K562 (cell line): ENCODE data around the gene GPSM3. TPM values are rescaled to one million over a fixed set of nuclear protein-coding genes. Genes with fewer than 3 reads are reported as not detected.
A peak's percentile ranks its signal among the peaks of the same experiment; 100 is the strongest.

ENCODE experiments used
- ARHGAP35 ChIP-seq: fragments of 450-650 bp; IDR thresholded peaks from 2 replicates; pipeline ENCODE4 v1.6.1; 2018; ENCODE audit not compliant: partially characterized antibody
- ASH1L ChIP-seq: fragments of 450-650 bp; IDR thresholded peaks from 2 replicates; pipeline ENCODE4 v1.6.1; 2018; ENCODE audit warnings: borderline replicate concordance, mild to moderate bottlenecking, low read depth; ENCODE audit not compliant: partially characterized antibody
- BRCA1 ChIP-seq, 2 experiments: fragments of 450-650 bp in 1 of 2; sonication (generic) in 1 of 2; formaldehyde crosslinking in 1 of 2; IDR thresholded peaks; 2 replicates each; pipeline versions ENCODE4 v1.5.0 to v1.6.1; 2017 to 2020; ENCODE audit warnings: mild to moderate bottlenecking in 1 of 2, missing genetic modification reagents in 1 of 2
- ELF1 ChIP-seq: fragments of 200-800 bp; sonication (Bioruptor generic); IDR thresholded peaks from 2 replicates; pipeline ENCODE4 v1.6.1; 2016; ENCODE audit warnings: missing genetic modification characterization, missing compliant biosample characterization
- EP400 ChIP-seq: fragments of 450-650 bp; IDR thresholded peaks from 2 replicates; pipeline ENCODE4 v1.6.1; 2017; ENCODE audit warnings: antibody characterized with exemption, mild to moderate bottlenecking, moderate library complexity
- HDAC3 ChIP-seq: fragments of 450-650 bp; IDR thresholded peaks from 2 replicates; pipeline ENCODE4 v1.6.1; 2018; ENCODE audit warnings: borderline replicate concordance, mild to moderate bottlenecking, moderate library complexity; ENCODE audit not compliant: partially characterized antibody
- PHF8 ChIP-seq: fragments of 200-600 bp; sonication (generic); IDR thresholded peaks from 2 replicates; pipeline ENCODE4 v1.6.1; 2012; ENCODE audit warnings: mixed run types, mild to moderate bottlenecking, inconsistent platforms, low read length, moderate library complexity, borderline replicate concordance
- PHTF2 ChIP-seq: fragments of 250-450 bp; sonication (Bioruptor Pico); IDR thresholded peaks from 2 replicates; pipeline ENCODE4 v1.5.0; 2021; ENCODE audit warnings: mild to moderate bottlenecking
- SPI1 ChIP-seq: IDR thresholded peaks from 2 replicates; pipeline ENCODE4 v1.6.1; 2011; ENCODE audit warnings: low read depth, low read length, control low read depth, borderline replicate concordance
- TFE3 ChIP-seq: fragments of 450-650 bp; formaldehyde crosslinking; IDR thresholded peaks from 2 replicates; pipeline ENCODE4 v1.4.0; 2020; ENCODE audit warnings: mild to moderate bottlenecking, mixed read lengths
- YY1 ChIP-seq, 3 experiments: IDR thresholded peaks; 2 replicates each; pipeline ENCODE4 v1.6.1; 2011; ENCODE audit warnings: low read length in 2 of 3, mild to moderate bottlenecking in 2 of 3, moderate library complexity in 2 of 3, borderline replicate concordance in 1 of 3, control low read depth in 1 of 3, low read depth in 1 of 3; ENCODE audit not compliant: insufficient read depth in 3 of 3, insufficient replicate concordance in 2 of 3, control insufficient read depth in 1 of 3, insufficient read length in 1 of 3; ENCODE audit errors: extremely low read depth in 1 of 3
- ZNF239 ChIP-seq: fragments of 250-450 bp; sonication (Bioruptor Pico); IDR thresholded peaks from 2 replicates; pipeline ENCODE4 v1.4.0; 2020; ENCODE audit warnings: mild to moderate bottlenecking
- ZNF263 ChIP-seq: sonication (generic); formaldehyde crosslinking; IDR thresholded peaks from 2 replicates; pipeline ENCODE4 v1.8.0; 2022; ENCODE audit warnings: mild to moderate bottlenecking, missing genetic modification reagents, borderline replicate concordance
- ZNF282 ChIP-seq: sonication (generic); formaldehyde crosslinking; IDR thresholded peaks from 2 replicates; pipeline ENCODE4 v1.8.1; 2023; ENCODE audit warnings: missing genetic modification reagents
- ZNF347 ChIP-seq: fragments of 450-650 bp; formaldehyde crosslinking; IDR thresholded peaks from 2 replicates; pipeline ENCODE4 v1.4.0; 2020; ENCODE audit warnings: low read depth, mild to moderate bottlenecking, moderate library complexity
- ZNF589 ChIP-seq: fragments of 200-800 bp; sonication (Bioruptor generic); IDR thresholded peaks from 2 replicates; pipeline ENCODE4 v1.6.1; 2016; ENCODE audit warnings: low read depth, missing genetic modification characterization, missing compliant biosample characterization
- ZNF699 ChIP-seq: fragments of 250-450 bp; sonication (Bioruptor Pico); IDR thresholded peaks from 2 replicates; pipeline ENCODE4 v1.8.0; 2021; ENCODE audit warnings: mild to moderate bottlenecking, moderate library complexity; ENCODE audit not compliant: insufficient replicate concordance
- ZNF77 ChIP-seq: fragments of 250-450 bp; sonication (Bioruptor Pico); IDR thresholded peaks from 2 replicates; pipeline ENCODE4 v1.5.0; 2020
- polyA plus RNA-seq, 8 experiments: library from polyadenylated mRNA; depleted of rRNA in 4 of 8; stranded (reverse) in 5 of 8; unstranded in 3 of 8; fragments of >200 nt; fragmentation: Nextera tagmentation in 2 of 8; fragmentation: Illumina TruSeq in 1 of 8; extraction: Ambion mirVana in 2 of 8; extraction: Trizol in 1 of 8; gene quantifications; 2 replicates each; pipeline versions ENCODE4 v1.2.1 to v1.2.3, GENCODE V29; 2011 to 2014; ENCODE audit warnings: inconsistent platforms in 1 of 8, missing spikeins in 1 of 8
- total RNA-seq, 7 experiments: library from RNA; depleted of rRNA in 6 of 7; stranded (reverse); fragments of >200 nt in 6 of 7; fragmentation: Illumina TruSeq in 2 of 7; extraction: Trizol in 2 of 7; gene quantifications; 2 replicates each; pipeline versions ENCODE4 v1.2.1 to v1.2.3, GENCODE V29; 2011 to 2021; ENCODE audit warnings: low replicate concordance in 1 of 7
- TF ChIP-seq, protein P1 (sequence below): fragments of 450-650 bp; IDR thresholded peaks from 2 replicates; pipeline ENCODE4 v1.6.1; 2018; ENCODE audit warnings: mild to moderate bottlenecking, low read depth; ENCODE audit not compliant: partially characterized antibody
- TF ChIP-seq, protein P2 (sequence below): fragments of 250-450 bp; sonication (Bioruptor Pico); IDR thresholded peaks from 2 replicates; pipeline ENCODE4 v1.6.1; 2021; ENCODE audit warnings: mild to moderate bottlenecking
- TF ChIP-seq, protein P3 (sequence below): sonication (generic); formaldehyde crosslinking; IDR thresholded peaks from 2 replicates; pipeline ENCODE4 v1.8.0; 2022; ENCODE audit warnings: mild to moderate bottlenecking, low read depth, missing genetic modification reagents

GPSM3 gene
- total and polyA plus RNA-seq, 9 of the 15 experiments (the other 6 are each of a cell fraction or from before 2014, with no cell fraction given): 5.3 to 42.6 (median 24.4) TPM

DNA sequence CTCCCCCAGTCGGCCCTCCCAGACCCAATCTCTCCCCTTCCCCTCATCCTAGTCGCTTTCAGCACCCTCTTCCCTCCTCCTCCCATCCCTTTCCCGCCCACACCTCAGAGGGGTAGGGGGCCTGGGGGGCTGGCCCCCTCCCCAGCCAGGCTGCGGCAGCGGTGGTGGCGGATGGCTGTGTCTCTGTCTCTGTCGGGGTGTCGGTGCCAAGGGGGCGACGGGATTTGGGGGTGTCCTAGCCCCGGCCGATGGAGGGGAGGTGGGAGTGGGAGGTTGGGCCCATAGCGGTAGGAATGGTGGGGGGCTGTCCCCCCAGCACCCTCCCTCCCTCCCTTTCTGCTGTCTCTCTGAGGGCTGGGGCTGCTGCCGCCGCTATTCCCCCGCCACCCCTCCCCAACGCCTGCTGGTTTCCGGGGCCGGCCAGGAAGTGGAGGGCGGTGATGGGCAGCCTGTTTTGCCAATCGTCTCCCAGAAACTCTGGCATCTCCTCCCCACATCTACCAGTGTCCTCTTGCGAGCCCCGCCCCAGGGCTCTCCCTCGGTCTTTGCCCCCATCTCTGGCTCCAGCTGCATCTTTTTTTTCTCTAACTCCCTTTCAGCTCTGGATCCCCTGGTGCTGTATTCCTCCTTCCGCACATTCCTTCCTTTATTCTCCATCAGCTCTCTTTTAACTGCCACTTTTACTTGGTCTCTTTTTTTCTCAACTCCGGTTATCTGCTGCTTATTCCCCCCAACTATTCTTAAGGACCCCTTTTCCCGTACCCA, 16.6 kb downstream of the GPSM3 start, which contains the start of gene AGPAT1 (continued):
- TF ChIP-seq YY1 (IDR thresholded peaks at IDR 0.05; ENCODE audit: borderline replicate concordance in 1 of 3, control insufficient read depth in 1 of 3, extremely low read depth in 1 of 3, insufficient read depth in 3 of 3, insufficient read length in 1 of 3, insufficient replicate concordance in 2 of 3, low read depth in 1 of 3, low read length in 2 of 3) (peak in 2 of 3 experiments; percentile 7 to 36), PHF8 (peak; percentile 82; the same call in 1 of the 2 replicates), ZNF589 (CRISPR knock-in tag) (no peak), TFE3 (no peak), ZNF699 (CRISPR knock-in tag) (no peak), ELF1 (tag) (peak; percentile 49; the same call in 1 of the 2 replicates), SPI1 (peak; percentile 41; the same call in 1 of the 2 replicates), HDAC3 (no peak), ZNF263 (peak; percentile 12; the same call in 1 of the 2 replicates), BRCA1 (IDR thresholded peaks at IDR 0.05) (no peak), BRCA1 (CRISPR knock-in tag; IDR thresholded peaks at IDR 0.05) (no peak), PHTF2 (no peak), EP400 (no peak), ASH1L (peak; percentile 54), ZNF239 (CRISPR knock-in tag) (no peak), ARHGAP35 (no peak), ZNF347 (no peak), ZNF77 (no peak), ZNF282 (no peak)
- TF ChIP-seq, protein P1, sequence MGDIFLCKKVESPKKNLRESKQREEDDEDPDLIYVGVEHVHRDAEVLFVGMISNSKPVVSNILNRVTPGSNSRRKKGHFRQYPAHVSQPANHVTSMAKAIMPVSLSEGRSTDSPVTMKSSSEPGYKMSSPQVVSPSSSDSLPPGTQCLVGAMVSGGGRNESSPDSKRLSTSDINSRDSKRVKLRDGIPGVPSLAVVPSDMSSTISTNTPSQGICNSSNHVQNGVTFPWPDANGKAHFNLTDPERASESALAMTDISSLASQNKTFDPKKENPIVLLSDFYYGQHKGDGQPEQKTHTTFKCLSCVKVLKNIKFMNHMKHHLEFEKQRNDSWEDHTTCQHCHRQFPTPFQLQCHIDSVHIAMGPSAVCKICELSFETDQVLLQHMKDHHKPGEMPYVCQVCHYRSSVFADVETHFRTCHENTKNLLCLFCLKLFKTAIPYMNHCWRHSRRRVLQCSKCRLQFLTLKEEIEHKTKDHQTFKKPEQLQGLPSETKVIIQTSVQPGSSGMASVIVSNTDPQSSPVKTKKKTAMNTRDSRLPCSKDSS: no peak
- TF ChIP-seq, protein P2, sequence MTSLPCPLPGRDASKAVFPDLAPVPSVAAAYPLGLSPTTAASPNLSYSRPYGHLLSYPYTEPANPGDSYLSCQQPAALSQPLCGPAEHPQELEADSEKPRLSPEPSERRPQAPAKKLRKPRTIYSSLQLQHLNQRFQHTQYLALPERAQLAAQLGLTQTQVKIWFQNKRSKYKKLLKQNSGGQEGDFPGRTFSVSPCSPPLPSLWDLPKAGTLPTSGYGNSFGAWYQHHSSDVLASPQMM (CRISPR knock-in tag): 0 out of 2 replicates have a peak, but pooled peaks have one; percentile 54
- TF ChIP-seq, protein P3, sequence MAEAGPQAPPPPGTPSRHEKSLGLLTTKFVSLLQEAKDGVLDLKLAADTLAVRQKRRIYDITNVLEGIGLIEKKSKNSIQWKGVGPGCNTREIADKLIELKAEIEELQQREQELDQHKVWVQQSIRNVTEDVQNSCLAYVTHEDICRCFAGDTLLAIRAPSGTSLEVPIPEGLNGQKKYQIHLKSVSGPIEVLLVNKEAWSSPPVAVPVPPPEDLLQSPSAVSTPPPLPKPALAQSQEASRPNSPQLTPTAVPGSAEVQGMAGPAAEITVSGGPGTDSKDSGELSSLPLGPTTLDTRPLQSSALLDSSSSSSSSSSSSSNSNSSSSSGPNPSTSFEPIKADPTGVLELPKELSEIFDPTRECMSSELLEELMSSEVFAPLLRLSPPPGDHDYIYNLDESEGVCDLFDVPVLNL (CRISPR knock-in tag): no peak
